Lower lobe of right lung (tissue), 2 donors: ENCODE results near the gene CRHR1. TPM values are rescaled to one million over a fixed set of nuclear protein-coding genes. Genes with fewer than 3 reads are reported as not detected.

Experiments used
- ATAC-seq, 2 donors: fragments of 200-7000 bp; cut with Tn5 transposase; one replicate each; pipeline ENCODE4 v1.9.1; 2020 to 2022; ENCODE audit warnings: mild to moderate bottlenecking in 2 of 2, moderate library complexity in 2 of 2
- DNase-seq: peaks from one replicate; pipeline ENCODE4 v3.0.0-alpha.2; 2020
- H3K27ac ChIP-seq: fragments of 200-600 bp; one replicate; pipeline ENCODE4 v1.8.0; 2022
- H3K27me3 ChIP-seq: fragments of 200-600 bp; one replicate; pipeline ENCODE4 v1.8.0; 2022; ENCODE audit warnings: low read depth
- H3K36me3 ChIP-seq: fragments of 200-600 bp; one replicate; pipeline ENCODE4 v1.8.0; 2022; ENCODE audit warnings: mild to moderate bottlenecking
- H3K4me1 ChIP-seq: fragments of 200-600 bp; one replicate; pipeline ENCODE4 v1.8.0; 2022
- H3K4me3 ChIP-seq: fragments of 200-600 bp; one replicate; pipeline ENCODE4 v1.8.0; 2022; ENCODE audit warnings: mild to moderate bottlenecking
- H3K9me3 ChIP-seq: fragments of 200-600 bp; one replicate; pipeline ENCODE4 v1.8.0; 2022
- intact Hi-C: fragments of 100-400 bp; cut with DNase I; formaldehyde crosslinking; loops from one replicate; pipeline ENCODE4 v1.11.0; 2022
- total RNA-seq: library from RNA; stranded (reverse); fragmentation: NEBNext Ultra II Directional; extraction: Animal tissue kit (Norgen Biotek cat#: 25700); gene quantifications from one replicate; pipeline ENCODE4 v1.2.1, GENCODE V29; 2021
- TF ChIP-seq, protein P1 (sequence below): fragments of 200-600 bp; IDR thresholded peaks from one replicate; pipeline ENCODE4 v1.8.0; 2022; ENCODE audit warnings: antibody characterized with exemption, mild to moderate bottlenecking
- donor health status: DM: no; HTN: yes; CAD: no; lungs with severe emphysema.

The CRHR1 gene
- total RNA-seq, 1 donor from 2014 or later, result not detected

DNA sequence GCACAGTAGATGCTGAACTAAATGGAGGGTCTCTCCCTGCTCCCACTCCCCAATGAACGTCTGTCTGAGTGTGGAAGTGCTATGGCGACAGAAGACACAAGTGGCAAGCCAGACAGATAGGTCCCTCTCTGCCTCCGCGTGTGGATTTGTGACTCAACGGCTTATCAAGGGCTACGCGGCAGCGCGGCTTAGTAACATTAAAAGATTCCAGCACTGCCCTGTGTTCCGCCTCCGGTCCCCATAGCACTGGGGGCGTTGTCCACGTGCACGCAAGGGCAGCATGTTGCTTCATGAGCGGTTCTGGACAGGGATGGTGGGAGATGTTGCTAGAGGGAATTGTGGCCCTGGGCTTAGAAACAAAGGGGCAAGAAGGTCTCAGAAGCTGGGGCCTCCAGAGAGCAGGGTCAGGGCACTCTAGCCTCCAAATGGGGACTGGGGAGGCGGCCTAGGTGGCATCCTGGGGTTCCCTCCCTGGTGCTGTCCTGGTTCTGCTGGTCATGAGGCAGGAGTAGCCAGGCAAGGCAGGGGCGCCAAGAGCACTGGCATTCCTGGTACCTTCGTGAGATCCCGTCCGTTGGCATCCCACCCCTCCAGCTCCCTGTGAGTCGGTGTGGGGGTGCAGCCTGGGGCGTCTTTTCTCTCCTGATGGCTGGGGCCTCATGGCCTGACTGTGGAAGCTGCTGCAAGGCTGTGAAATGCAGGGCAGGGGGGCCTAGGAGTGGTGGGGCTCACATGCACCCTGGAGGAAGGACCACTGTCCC, 9.1 kb downstream of the CRHR1 start:
- Histone ChIP-seq H3K9me3 (no peaks in the 10 kb centered on the region), H3K27ac (no peak overlapping the region), H3K4me3 (no peak overlapping the region), H3K27me3 (peaks cover 71% of the 10 kb centered on the region), H3K36me3 (no peaks in the 10 kb centered on the region), H3K4me1 (no peaks in the 10 kb centered on the region)
- intact Hi-C loops, result no loop called here
- no peak for ATAC-seq
- no peak for DNase-seq
- TF ChIP-seq, protein P1, sequence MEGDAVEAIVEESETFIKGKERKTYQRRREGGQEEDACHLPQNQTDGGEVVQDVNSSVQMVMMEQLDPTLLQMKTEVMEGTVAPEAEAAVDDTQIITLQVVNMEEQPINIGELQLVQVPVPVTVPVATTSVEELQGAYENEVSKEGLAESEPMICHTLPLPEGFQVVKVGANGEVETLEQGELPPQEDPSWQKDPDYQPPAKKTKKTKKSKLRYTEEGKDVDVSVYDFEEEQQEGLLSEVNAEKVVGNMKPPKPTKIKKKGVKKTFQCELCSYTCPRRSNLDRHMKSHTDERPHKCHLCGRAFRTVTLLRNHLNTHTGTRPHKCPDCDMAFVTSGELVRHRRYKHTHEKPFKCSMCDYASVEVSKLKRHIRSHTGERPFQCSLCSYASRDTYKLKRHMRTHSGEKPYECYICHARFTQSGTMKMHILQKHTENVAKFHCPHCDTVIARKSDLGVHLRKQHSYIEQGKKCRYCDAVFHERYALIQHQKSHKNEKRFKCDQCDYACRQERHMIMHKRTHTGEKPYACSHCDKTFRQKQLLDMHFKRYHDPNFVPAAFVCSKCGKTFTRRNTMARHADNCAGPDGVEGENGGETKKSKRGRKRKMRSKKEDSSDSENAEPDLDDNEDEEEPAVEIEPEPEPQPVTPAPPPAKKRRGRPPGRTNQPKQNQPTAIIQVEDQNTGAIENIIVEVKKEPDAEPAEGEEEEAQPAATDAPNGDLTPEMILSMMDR, result no peak

DNA sequence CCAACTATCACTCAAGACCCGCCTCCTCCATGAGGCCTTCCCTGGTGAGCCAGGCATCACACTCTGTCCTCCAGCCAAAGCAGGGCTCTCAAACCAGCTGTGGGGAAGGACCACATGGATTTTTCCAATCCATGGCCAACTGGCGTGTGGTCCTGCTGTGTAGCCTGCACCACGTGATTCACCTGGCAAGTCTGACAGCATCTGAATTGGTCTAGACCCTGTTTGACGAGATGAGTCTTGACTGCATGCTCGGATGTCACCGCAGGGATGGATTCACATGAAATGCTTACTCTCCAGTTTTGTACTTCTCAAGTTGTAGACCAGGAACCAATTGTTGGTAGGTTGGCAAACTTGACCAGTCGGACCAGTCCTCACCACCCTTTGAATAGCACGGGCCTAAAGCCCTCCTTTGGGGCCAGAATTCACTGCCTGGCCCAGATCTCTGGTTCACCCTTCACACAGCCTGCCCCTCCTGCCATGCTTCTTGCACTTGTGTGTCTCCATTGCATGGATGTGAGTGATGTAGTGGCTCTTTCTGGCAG, 9.9 kb downstream of the CRHR1 start:
- H3K4me3 ChIP-seq, result no peak overlapping the region
- H3K36me3 ChIP-seq, result no peaks in the 10 kb centered on the region
- TF ChIP-seq, protein P1, result no peak
- H3K27ac ChIP-seq, result no peak overlapping the region
- DNase-seq, result no peak
- H3K4me1 ChIP-seq, result no peaks in the 10 kb centered on the region
- ATAC-seq, result no peak
- no peaks in the 10 kb centered on the region for H3K9me3 ChIP-seq
- intact Hi-C loops, result no loop called here
- peaks cover 65% of the 10 kb centered on the region for H3K27me3 ChIP-seq

DNA sequence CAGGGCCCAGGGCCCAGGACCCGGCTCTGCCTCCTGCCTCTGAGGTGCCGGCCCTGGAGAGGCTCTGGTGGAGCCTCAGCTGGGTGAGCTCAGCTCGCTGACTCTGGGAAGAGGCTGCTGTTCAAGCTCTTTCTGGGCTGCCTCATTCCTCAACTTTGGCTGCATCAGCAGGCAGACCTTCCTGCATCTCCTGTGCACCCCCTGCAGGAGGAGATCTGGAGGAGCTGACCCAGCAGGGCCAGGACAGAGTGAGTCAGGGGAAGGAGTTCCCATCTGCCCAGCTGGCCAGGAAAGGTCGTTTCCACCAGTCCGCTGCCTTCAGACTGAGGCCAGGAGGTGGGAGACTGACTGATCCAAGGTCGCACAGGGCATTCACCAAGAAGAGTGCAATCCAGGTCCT, 10.7 kb downstream of the CRHR1 start:
- Histone ChIP-seq H3K36me3 (no peaks in the 10 kb centered on the region), H3K27me3 (peaks cover 65% of the 10 kb centered on the region), H3K4me3 (no peak overlapping the region), H3K9me3 (no peaks in the 10 kb centered on the region), H3K27ac (no peak overlapping the region), H3K4me1 (no peaks in the 10 kb centered on the region)
- no peak for DNase-seq
- TF ChIP-seq, protein P1, result no peak
- ATAC-seq, result no peak
- intact Hi-C loops, result no loop called here

DNA sequence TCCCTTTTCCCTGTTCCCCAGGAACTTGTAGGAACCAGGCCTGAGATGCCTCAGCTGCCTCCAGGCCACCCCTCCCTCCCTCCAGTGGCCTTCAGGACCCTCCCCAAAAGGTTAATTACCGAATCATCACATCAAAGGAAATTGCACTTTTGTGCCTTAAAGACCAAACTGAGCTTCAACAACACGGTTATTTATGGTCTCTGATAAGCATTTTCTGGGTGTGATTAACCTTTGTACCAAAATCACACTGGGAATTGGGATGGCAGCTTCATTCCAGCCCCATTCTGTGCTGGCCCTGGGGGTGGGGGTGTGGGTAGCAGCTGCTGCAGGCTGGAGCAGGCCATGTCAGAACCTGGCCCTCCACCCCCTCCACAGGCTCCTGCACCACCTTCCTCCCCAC, 16.7 kb downstream of the CRHR1 start:
- Histone ChIP-seq H3K36me3 (no peaks in the 10 kb centered on the region), H3K27ac (no peak overlapping the region), H3K9me3 (no peaks in the 10 kb centered on the region), H3K4me1 (no peaks in the 10 kb centered on the region), H3K4me3 (no peak overlapping the region), H3K27me3 (peaks cover 37% of the 10 kb centered on the region)
- TF ChIP-seq, protein P1, result no peak
- DNase-seq (no peak), ATAC-seq (no peak)
- intact Hi-C loops, result no loop called here

DNA sequence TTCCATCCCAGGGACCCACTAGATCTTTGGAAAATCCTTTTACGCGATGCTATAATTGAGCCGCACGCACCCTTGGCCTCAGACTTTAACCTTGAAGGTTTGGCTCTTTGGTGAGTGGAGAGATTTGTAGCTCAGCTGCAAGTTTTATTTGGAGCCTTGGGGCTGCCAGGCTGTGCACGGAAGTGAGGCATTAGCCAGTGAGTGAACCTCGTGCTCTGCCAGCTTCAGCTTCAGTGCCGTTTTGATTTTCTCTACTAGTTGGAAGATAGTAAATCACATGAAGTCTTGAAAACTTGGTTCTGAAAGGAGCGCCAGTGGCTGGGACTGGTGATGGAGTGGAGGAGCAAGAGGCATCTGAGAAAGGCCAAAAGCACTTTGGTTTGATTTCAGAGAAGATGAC, 17.3 kb downstream of the CRHR1 start:
- no peaks in the 10 kb centered on the region for H3K36me3 ChIP-seq
- ATAC-seq (no peak), DNase-seq (no peak)
- H3K4me3 ChIP-seq, result no peak overlapping the region
- intact Hi-C loops, result no loop called here
- no peak overlapping the region for H3K27ac ChIP-seq
- H3K4me1 ChIP-seq, result no peaks in the 10 kb centered on the region
- peaks cover 37% of the 10 kb centered on the region for H3K27me3 ChIP-seq
- TF ChIP-seq, protein P1, result no peak
- H3K9me3 ChIP-seq, result no peaks in the 10 kb centered on the region
